Testis (tissue), 3 donors: ENCODE measurements around the gene CTIF. TPM values are rescaled to one million over a fixed set of nuclear protein-coding genes. Genes with fewer than 3 reads are reported as not detected.
A peak's percentile ranks its signal among the peaks of the same experiment; 100 is the strongest.

Experiments
- DNase-seq: peaks from one replicate; pipeline ENCODE4 v3.0.0-alpha.2; 2019
- H3K27ac ChIP-seq, 2 donors: fragments of 200-600 bp; sonication (generic); one replicate each; pipeline ENCODE4 v1.5.1; 2019
- H3K27me3 ChIP-seq: fragments of 200-600 bp; sonication (generic); one replicate; pipeline ENCODE4 v1.5.1; 2019
- H3K36me3 ChIP-seq: fragments of 200-600 bp; sonication (generic); one replicate; pipeline ENCODE4 v1.5.1; 2017; ENCODE audit warnings: low read depth; ENCODE audit errors: missing control alignments
- H3K4me1 ChIP-seq: fragments of 200-600 bp; sonication (generic); one replicate; pipeline ENCODE4 v1.5.1; 2019
- H3K4me3 ChIP-seq, 2 donors: fragments of 200-600 bp; sonication (generic); one replicate each; pipeline ENCODE4 v1.5.1; 2017 to 2019
- H3K9me3 ChIP-seq: fragments of 200-600 bp; sonication (generic); one replicate; pipeline ENCODE4 v1.5.1; 2017
- CTCF ChIP-seq, 3 experiments: fragments of 450-650 bp in 2 of 3; fragments of 200-600 bp in 1 of 3; sonication (generic) in 1 of 3; IDR thresholded peaks; one replicate each; pipeline ENCODE4 v1.5.1; 2016 to 2019; ENCODE audit warnings: antibody characterized with exemption in 3 of 3, mild to moderate bottlenecking in 2 of 3, moderate library complexity in 1 of 3
- POLR2A ChIP-seq: fragments of 450-650 bp; IDR thresholded peaks from one replicate; pipeline ENCODE4 v1.6.1; 2017; ENCODE audit warnings: antibody characterized with exemption, mild to moderate bottlenecking, moderate library complexity
- WGBS, 2 donors: methylation state at CpG; one replicate each; pipeline ENCODE4 v1.1.5; 2018; 5-methylcytosine and 5-hydroxymethylcytosine counted together
- intact Hi-C: fragments of 100-400 bp; cut with DNase I; formaldehyde crosslinking; loops from one replicate; pipeline ENCODE4 v1.15.1; 2023; ENCODE audit warnings: low total_unique reads
- polyA plus RNA-seq: library from polyadenylated mRNA; stranded (reverse); fragments of 350-450 nt; fragmentation: Illumina TruSeq; extraction: RNeasy Lipid Tissue Mini Kit (QIAGEN cat#74804); gene quantifications from one replicate; pipeline ENCODE4 v1.2.3, GENCODE V29; 2014; ENCODE audit warnings: low read depth, low replicate concordance; ENCODE audit not compliant: insufficient read depth
- total RNA-seq, 2 donors: library from RNA; depleted of rRNA; stranded (reverse); fragments of >200 nt; gene quantifications; one replicate each; pipeline ENCODE4 v1.2.3, GENCODE V29; 2016

CTIF gene
- total and polyA plus RNA-seq, 3 donors from 2014 or later = 33.8 to 41.5 (median 35.6) TPM

GRCh38 chr18:48676756-48677368 is 138.0 kb downstream of the CTIF start:
- Histone ChIP-seq H3K4me3 (no peak overlapping the region), H3K9me3 (no peaks in the 10 kb centered on the region), H3K27ac (no peak overlapping the region), H3K27me3 (no peaks in the 10 kb centered on the region), H3K36me3 (no peaks in the 10 kb centered on the region), H3K4me1 (peaks cover 23% of the 10 kb centered on the region)
- 51 to 58% methylated on average over 17 of the region's 17 CpGs for WGBS, 2 donors
- intact Hi-C loops = loop anchor here (5.0 kb wide), 1 partner anchor 275 kb away; the partner anchor contains the start of gene SMAD7
- TF ChIP-seq POLR2A = no peak
- TF ChIP-seq CTCF (IDR thresholded peaks at IDR 0.05) = peak; percentile 66 to 88 (median 82)
- peak; percentile 82 for DNase-seq

- DNase-seq = no peak
- 88 to 89% methylated on average over 16 of the region's 16 CpGs for WGBS, 2 donors
- TF ChIP-seq CTCF (IDR thresholded peaks at IDR 0.05) = no peak
- TF ChIP-seq POLR2A = no peak
- H3K27me3 ChIP-seq = no peaks in the 10 kb centered on the region
- H3K9me3 ChIP-seq = no peaks in the 10 kb centered on the region
- H3K27ac ChIP-seq = no peak overlapping the region
- peaks cover 23% of the 10 kb centered on the region for H3K4me1 ChIP-seq
- intact Hi-C loops = loop anchor here (5.0 kb wide), 1 partner anchor 274 kb away; the partner anchor contains the start of gene SMAD7
- no peaks in the 10 kb centered on the region for H3K36me3 ChIP-seq
- H3K4me3 ChIP-seq = no peak overlapping the region
These were observed 139.6 kb downstream of the CTIF start for GRCh38 chr18:48678237-48679115.

GRCh38 chr18:48679236-48679635 is 140.4 kb downstream of the CTIF start:
- no peak for DNase-seq
- Histone ChIP-seq H3K4me1 (peaks cover 23% of the 10 kb centered on the region), H3K9me3 (no peaks in the 10 kb centered on the region), H3K27ac (no peak overlapping the region), H3K27me3 (no peaks in the 10 kb centered on the region), H3K36me3 (no peaks in the 10 kb centered on the region), H3K4me3 (no peak overlapping the region)
- 78 to 79% methylated on average over 3 of the region's 3 CpGs for WGBS, 2 donors
- TF ChIP-seq POLR2A (no peak), CTCF (IDR thresholded peaks at IDR 0.05) (no peak)
- intact Hi-C loops = loop anchor here (5.0 kb wide), 1 partner anchor 273 kb away; the partner anchor contains the start of gene SMAD7

GRCh38 chr18:48680339-48681250 is 141.8 kb downstream of the CTIF start:
- H3K9me3 ChIP-seq = no peaks in the 10 kb centered on the region
- intact Hi-C loops = loop anchor here (10.0 kb wide), 1 partner anchor 734 kb away; no protein-coding TSS in a partner anchor
- DNase-seq = peak; percentile 74
- TF ChIP-seq CTCF (IDR thresholded peaks at IDR 0.05) (no peak), POLR2A (no peak)
- H3K36me3 ChIP-seq = no peaks in the 10 kb centered on the region
- H3K4me3 ChIP-seq = no peak overlapping the region
- WGBS, 2 donors = 37 to 66% methylated on average over 8 to 23 of the region's 23 CpGs
- H3K4me1 ChIP-seq = peaks cover 17% of the 10 kb centered on the region
- no peaks in the 10 kb centered on the region for H3K27me3 ChIP-seq
- H3K27ac ChIP-seq = peak overlapping the region; percentile 41 to 62
